Measurements from ENCODE around the gene CAPN5. TPM values are rescaled to one million over a fixed set of nuclear protein-coding genes. Genes with fewer than 3 reads are reported as not detected.

CAPN5 gene
- total and polyA plus RNA-seq, 2 experiments from 2014 or later = 10.2 to 32.2 TPM

- TF ChIP-seq ZNF462 (CRISPR knock-in tag; IDR thresholded peaks at IDR 0.05) = no peak
- no peak for TF ChIP-seq REST (IDR thresholded peaks at IDR 0.05; ENCODE audit: unreplicated experiment)
- TF ChIP-seq EZH2 (IDR thresholded peaks at IDR 0.05; ENCODE audit: low read depth, unreplicated experiment) = no peak
- no peak for TF ChIP-seq NANOG (IDR thresholded peaks at IDR 0.05; ENCODE audit: borderline replicate concordance)
These were observed 14.6 kb downstream of the CAPN5 start (continued) for GRCh38 chr11:77081381-77081851.

Measured in GM23338 (cell line).